SW480 (cell line): ENCODE measurements around the gene AMHR2.
"Not testable (repeated sequence)": the region's sequence is repeated elsewhere in the genome, so short reads cannot be mapped to it uniquely, and the experiment has no call there.

Experiments used
- DNase-seq: peaks from one replicate; pipeline ENCODE4 v3.0.0-alpha.2; 2016; ENCODE audit warnings: low spot score

Gene AMHR2

GRCh38 chr12:53415752-53416389 lies 7.8 kb upstream of the AMHR2 start:
- DNase-seq = not testable (repeated sequence)

- DNase-seq = not testable (repeated sequence)
These were observed 6.3 kb upstream of the AMHR2 start for GRCh38 chr12:53417291-53417816.

- no peak for DNase-seq
These were observed 5.4 kb upstream of the AMHR2 start for GRCh38 chr12:53418221-53418620.

- no peak for DNase-seq
These were observed 3.9 kb upstream of the AMHR2 start for GRCh38 chr12:53419756-53420155.

GRCh38 chr12:53422247-53422646 lies 1.4 kb upstream of the AMHR2 start:
- not testable (repeated sequence) for DNase-seq

- no peak for DNase-seq
These were observed 1.2 kb downstream of the AMHR2 start for GRCh38 chr12:53424626-53425514.

GRCh38 chr12:53425515-53426150 lies 2.0 kb downstream of the AMHR2 start:
- no peak for DNase-seq

- DNase-seq = peak; percentile 79
These were observed 4.4 kb downstream of the AMHR2 start for GRCh38 chr12:53427905-53428594.

GRCh38 chr12:53428741-53429140 lies 5.1 kb downstream of the AMHR2 start:
- no peak for DNase-seq

GRCh38 chr12:53430116-53430515 lies 6.5 kb downstream of the AMHR2 start:
- DNase-seq = no peak

- no peak for DNase-seq
These were observed 7.5 kb downstream of the AMHR2 start for GRCh38 chr12:53431187-53431586.

- DNase-seq = not testable (repeated sequence)
These were observed 11.7 kb downstream of the AMHR2 start for GRCh38 chr12:53435326-53435725.

- not testable (repeated sequence) for DNase-seq
These were observed 15.9 kb downstream of the AMHR2 start for GRCh38 chr12:53439582-53439981.

GRCh38 chr12:53441040-53441833 lies 17.6 kb downstream of the AMHR2 start, which contains the start of gene PRR13:
Gene PRR13 (plus strand): TSS chr12:53441734. CDS start chr12:53442715, 981 bp downstream.
- peak; percentile 99 for DNase-seq

- DNase-seq = no peak
These were observed 20.3 kb downstream of the AMHR2 start for GRCh38 chr12:53443955-53444354.

GRCh38 chr12:53444593-53445325 lies 21.1 kb downstream of the AMHR2 start:
- not testable (repeated sequence) for DNase-seq

- no peak for DNase-seq
These were observed 27.3 kb downstream of the AMHR2 start for GRCh38 chr12:53450936-53451335.

- DNase-seq = peak; percentile 99
These were observed 28.1 kb downstream of the AMHR2 start, which contains the start of gene PCBP2 for GRCh38 chr12:53451661-53452158. Gene PCBP2 (plus strand): TSS chr12:53452102. CDS start chr12:53454801, 2,699 bp downstream.

- DNase-seq = peak; percentile 76
These were observed 28.8 kb downstream of the AMHR2 start for GRCh38 chr12:53452159-53453077.
